HL-60/S4 treated with phorbol 12-myristate 13-acetate at 8.2 ng/mL for 4 days and 3 days (cell line): ENCODE data around the gene CNTNAP2.

Experiments
- in situ Hi-C: fragments of 300-500 bp; cut with MboI; formaldehyde crosslinking; loops from 2 replicates; pipeline ENCODE4 v1.15.0; 2022; ENCODE audit warnings: low sequenced_read_pairs

The CNTNAP2 gene

GRCh38 chr7:148204639-148205304 lies 2088.2 kb downstream of the CNTNAP2 start:
- in situ Hi-C loops = no loop called here

DNA sequence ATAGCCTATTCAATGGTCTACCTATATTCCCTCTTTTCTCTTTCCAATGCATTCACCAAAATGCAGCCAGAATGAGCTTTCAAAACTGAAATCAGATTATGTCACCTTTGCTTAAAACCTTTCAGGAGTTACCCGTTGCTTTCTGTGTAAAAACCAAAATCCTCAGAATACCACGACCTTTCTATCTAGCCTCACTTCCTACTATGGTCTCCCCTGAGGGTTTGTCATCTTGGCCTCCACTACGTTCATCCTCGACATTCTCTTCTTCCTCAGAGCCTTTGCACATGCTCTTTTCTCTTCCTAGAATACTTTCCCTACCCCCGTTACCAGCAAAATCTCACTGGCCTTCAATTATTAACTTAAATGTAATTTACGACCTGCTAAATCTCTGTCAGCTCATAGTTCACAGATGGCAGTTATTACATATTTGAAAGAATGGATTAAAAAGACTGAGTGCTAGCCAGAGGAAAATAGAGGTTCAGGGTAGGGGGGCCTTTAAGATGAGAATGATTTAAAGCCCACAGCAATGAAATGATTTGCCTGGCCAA lies 2093.1 kb downstream of the CNTNAP2 start:
- in situ Hi-C loops = no loop called here

- in situ Hi-C loops = no loop called here
Measured at GRCh38 chr7:148210804-148211325, 2094.3 kb downstream of the CNTNAP2 start.

GRCh38 chr7:148211740-148212151 lies 2095.1 kb downstream of the CNTNAP2 start:
- in situ Hi-C loops = no loop called here

- in situ Hi-C loops = no loop called here
Measured at GRCh38 chr7:148212731-148213130, 2096.1 kb downstream of the CNTNAP2 start.

GRCh38 chr7:148214101-148214500 lies 2097.5 kb downstream of the CNTNAP2 start:
- in situ Hi-C loops = no loop called here

GRCh38 chr7:148218603-148219002 lies 2102.0 kb downstream of the CNTNAP2 start:
- in situ Hi-C loops = no loop called here

DNA sequence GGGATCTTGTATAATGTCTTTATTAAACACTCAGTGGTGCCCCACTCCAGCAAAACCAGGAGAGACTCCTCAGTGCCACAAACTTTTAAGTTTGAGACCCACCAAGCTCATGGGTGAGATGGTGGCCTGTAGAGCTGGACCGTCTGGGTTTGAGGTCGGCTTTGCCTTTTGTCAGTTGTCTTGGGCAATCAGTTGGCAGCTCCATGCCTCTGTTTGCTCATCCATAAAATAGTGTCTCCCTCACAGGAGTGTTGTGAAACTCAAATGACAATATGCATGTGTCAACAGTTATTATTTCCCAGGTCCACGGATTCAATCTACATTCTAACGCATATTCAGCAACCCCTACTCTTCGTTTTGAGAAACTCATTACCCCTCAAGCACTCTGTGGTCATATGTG lies 2106.1 kb downstream of the CNTNAP2 start:
- in situ Hi-C loops = no loop called here

GRCh38 chr7:148223160-148223559 lies 2106.6 kb downstream of the CNTNAP2 start:
- in situ Hi-C loops = no loop called here

GRCh38 chr7:148223738-148224137 lies 2107.1 kb downstream of the CNTNAP2 start:
- in situ Hi-C loops = no loop called here

GRCh38 chr7:148230296-148230695 lies 2113.7 kb downstream of the CNTNAP2 start:
- in situ Hi-C loops = no loop called here

DNA sequence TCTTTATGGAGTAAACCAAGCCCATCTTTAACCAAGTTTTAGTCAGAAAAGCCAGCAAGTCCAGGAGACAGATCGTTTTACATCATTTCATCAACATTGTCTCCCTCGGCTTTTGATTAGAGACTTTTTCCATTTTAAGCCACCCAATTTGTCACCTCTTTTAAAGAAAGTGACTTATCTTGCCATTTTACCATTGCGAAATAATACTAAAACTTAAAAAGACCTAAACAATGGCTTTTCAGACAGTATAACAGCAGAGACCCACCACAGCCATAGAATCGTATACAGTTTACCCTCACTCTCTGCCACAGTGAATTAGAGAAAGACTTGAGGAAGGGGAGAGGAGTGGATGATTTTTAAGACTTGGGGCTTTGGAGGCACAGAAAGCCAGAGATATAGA lies 2114.3 kb downstream of the CNTNAP2 start:
- in situ Hi-C loops = no loop called here

DNA sequence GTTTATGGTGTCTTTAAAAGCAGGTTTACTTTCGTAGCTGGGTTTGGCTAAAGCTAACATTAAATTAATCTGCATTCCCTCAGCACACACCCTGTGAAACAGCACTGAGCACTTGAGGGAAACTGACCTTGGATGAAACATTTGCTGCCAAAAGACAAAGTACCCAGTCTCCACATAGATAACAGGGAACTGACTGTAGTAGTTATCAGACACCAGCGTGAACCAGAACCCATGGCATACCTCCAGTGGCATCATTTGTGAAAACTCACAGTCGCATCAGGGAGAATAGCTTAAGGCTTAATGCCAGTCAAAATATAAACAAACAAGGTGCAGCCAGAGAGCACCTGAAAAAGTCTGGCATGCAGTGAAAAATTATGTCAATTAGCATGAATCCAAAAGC lies 2116.2 kb downstream of the CNTNAP2 start:
- in situ Hi-C loops = no loop called here

GRCh38 chr7:148234715-148235114 lies 2118.1 kb downstream of the CNTNAP2 start:
- in situ Hi-C loops = no loop called here

- in situ Hi-C loops = no loop called here
Measured at GRCh38 chr7:148238761-148239325, 2122.2 kb downstream of the CNTNAP2 start.

DNA sequence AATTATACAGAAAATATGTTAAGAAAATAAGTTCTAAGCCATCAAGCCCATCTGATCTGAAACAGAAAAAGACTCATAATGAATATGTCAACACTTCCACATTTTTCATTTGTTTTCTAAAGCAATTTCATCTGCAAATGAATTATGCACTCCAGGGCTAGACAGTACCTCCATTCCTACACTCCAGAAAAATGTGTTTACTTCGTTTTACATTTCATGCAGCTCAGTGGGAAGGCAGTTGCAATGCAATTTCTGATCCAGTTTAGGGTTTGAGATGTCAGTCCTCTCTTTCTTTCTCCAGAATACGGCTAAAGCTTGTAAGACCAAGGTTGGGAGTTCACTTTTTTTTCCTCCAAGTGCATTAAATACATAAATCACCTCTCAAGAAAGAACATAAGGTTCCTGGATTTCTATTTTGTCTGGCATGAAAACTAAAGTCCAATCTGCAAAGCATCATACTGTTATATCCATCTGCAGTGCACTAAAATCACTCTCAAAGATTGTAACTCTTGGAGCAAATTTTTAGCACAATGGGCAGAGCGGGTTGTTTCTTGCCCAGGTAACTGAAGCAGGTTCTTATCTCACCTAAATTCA lies 2125.2 kb downstream of the CNTNAP2 start:
- in situ Hi-C loops = no loop called here

- in situ Hi-C loops = no loop called here
Measured at GRCh38 chr7:148242294-148242821, 2125.8 kb downstream of the CNTNAP2 start.

GRCh38 chr7:148245381-148245780 lies 2128.8 kb downstream of the CNTNAP2 start:
- in situ Hi-C loops = no loop called here

- in situ Hi-C loops = no loop called here
Measured at GRCh38 chr7:148253629-148254028, 2137.0 kb downstream of the CNTNAP2 start.

- in situ Hi-C loops = no loop called here
Measured at GRCh38 chr7:148255333-148255732, 2138.7 kb downstream of the CNTNAP2 start.

GRCh38 chr7:148256433-148256832 lies 2139.8 kb downstream of the CNTNAP2 start:
- in situ Hi-C loops = no loop called here

DNA sequence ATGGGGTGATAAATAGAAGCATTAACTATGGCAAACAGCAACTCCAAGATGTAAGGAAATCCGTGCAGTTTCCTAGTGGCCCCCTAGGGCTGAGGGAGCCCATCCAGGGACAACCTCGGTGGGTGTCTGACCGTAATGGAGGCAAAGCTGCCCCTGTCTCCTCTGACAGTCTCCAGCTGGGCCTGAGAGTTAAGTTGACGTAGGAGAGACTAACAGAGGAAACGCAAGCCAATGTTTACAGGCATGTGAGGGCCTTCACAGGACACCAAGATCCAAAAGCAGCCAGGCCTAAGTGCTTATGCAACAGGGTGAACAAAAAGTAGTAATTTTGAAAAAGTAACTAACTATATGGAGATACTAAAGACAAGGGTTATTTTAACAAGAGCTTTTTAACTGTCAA lies 2144.0 kb downstream of the CNTNAP2 start:
- in situ Hi-C loops = no loop called here
